GM23338 (cell line): ENCODE results near the gene APOBEC4.

Source experiments
- CREB1 ChIP-seq: fragments of 250-450 bp; sonication (Bioruptor Pico); IDR thresholded peaks from 2 replicates; pipeline ENCODE4 v1.5.0; 2020; ENCODE audit warnings: low read depth, mild to moderate bottlenecking, moderate library complexity
- CTCF ChIP-seq, 2 experiments: fragments of 200-600 bp in 1 of 2; sonication (generic) in 1 of 2; conservative IDR thresholded peaks; 2 replicates each; pipeline versions ENCODE4 v1.5.1 to v1.6.1; 2016 to 2017; ENCODE audit warnings: antibody characterized with exemption in 2 of 2, low read depth in 2 of 2, mild to moderate bottlenecking in 2 of 2, moderate library complexity in 1 of 2
- EZH2 ChIP-seq: fragments of 200-600 bp; sonication (generic); IDR thresholded peaks from one replicate; pipeline ENCODE4 v1.8.0; 2017; ENCODE audit warnings: antibody characterized with exemption, mild to moderate bottlenecking, low read depth; ENCODE audit not compliant: unreplicated experiment
- JUNB ChIP-seq: IDR thresholded peaks from one replicate; pipeline ENCODE4 v1.6.1; 2016; ENCODE audit warnings: antibody characterized with exemption; ENCODE audit not compliant: unreplicated experiment
- POLR2AphosphoS5 ChIP-seq: IDR thresholded peaks from 2 replicates; pipeline ENCODE4 v1.6.1; 2016; ENCODE audit warnings: antibody characterized with exemption, low read depth
- TF ChIP-seq, protein P1 (sequence below): IDR thresholded peaks from one replicate; pipeline ENCODE4 v1.6.1; 2018; ENCODE audit warnings: antibody characterized with exemption; ENCODE audit not compliant: unreplicated experiment

DNA sequence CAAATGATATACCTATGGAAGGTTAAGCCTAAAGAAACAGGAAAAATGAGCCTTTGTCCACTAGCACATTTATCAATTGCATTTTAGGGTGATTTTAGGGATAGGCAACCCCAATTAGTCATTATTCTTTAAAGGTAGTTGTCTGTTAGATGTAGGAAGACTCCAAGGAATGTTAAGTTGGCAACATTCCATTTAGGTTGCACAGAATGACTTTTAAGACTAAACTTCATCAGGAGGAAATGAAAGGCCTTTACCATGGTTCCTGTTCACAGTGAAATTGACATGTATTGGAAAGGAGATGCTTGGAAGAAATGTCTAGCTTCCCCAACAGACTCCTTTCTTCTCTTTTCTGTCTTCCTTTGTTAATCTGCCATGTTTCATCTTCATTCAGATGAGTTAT lies 1.6 kb upstream of the APOBEC4 start:
- TF ChIP-seq, protein P1, sequence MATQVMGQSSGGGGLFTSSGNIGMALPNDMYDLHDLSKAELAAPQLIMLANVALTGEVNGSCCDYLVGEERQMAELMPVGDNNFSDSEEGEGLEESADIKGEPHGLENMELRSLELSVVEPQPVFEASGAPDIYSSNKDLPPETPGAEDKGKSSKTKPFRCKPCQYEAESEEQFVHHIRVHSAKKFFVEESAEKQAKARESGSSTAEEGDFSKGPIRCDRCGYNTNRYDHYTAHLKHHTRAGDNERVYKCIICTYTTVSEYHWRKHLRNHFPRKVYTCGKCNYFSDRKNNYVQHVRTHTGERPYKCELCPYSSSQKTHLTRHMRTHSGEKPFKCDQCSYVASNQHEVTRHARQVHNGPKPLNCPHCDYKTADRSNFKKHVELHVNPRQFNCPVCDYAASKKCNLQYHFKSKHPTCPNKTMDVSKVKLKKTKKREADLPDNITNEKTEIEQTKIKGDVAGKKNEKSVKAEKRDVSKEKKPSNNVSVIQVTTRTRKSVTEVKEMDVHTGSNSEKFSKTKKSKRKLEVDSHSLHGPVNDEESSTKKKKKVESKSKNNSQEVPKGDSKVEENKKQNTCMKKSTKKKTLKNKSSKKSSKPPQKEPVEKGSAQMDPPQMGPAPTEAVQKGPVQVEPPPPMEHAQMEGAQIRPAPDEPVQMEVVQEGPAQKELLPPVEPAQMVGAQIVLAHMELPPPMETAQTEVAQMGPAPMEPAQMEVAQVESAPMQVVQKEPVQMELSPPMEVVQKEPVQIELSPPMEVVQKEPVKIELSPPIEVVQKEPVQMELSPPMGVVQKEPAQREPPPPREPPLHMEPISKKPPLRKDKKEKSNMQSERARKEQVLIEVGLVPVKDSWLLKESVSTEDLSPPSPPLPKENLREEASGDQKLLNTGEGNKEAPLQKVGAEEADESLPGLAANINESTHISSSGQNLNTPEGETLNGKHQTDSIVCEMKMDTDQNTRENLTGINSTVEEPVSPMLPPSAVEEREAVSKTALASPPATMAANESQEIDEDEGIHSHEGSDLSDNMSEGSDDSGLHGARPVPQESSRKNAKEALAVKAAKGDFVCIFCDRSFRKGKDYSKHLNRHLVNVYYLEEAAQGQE, result no peak
- TF ChIP-seq CTCF (conservative IDR thresholded peaks at IDR 0.05; ENCODE audit: low read depth in 2 of 2), result no peak
- no peak for TF ChIP-seq POLR2AphosphoS5
- no peak for TF ChIP-seq EZH2
- no peak for TF ChIP-seq JUNB
- TF ChIP-seq CREB1, result no peak
